Uterus (tissue), 4 donors: ENCODE data around the gene SPATA2. TPM values are rescaled to one million over a fixed set of nuclear protein-coding genes. Genes with fewer than 3 reads are reported as not detected.
A peak's percentile ranks its signal among the peaks of the same experiment; 100 is the strongest.

Source experiments
- DNase-seq, 2 donors: peaks; one replicate each; pipeline ENCODE4 v3.0.0-alpha.2; 2019 to 2020
- H3K27ac ChIP-seq, 2 donors: fragments of 200-600 bp; sonication (generic); 1 replicate in 1 of 2; 2 replicates in 1 of 2; pipeline ENCODE4 v1.5.1; 2016 to 2018
- H3K27me3 ChIP-seq, 2 donors: fragments of 200-600 bp; sonication (generic); one replicate each; pipeline ENCODE4 v1.5.1; 2018 to 2019; ENCODE audit warnings: control low read depth in 1 of 2
- H3K36me3 ChIP-seq, 2 donors: fragments of 200-600 bp; sonication (generic); one replicate each; pipeline ENCODE4 v1.5.1; 2019; ENCODE audit warnings: control low read depth in 1 of 2
- H3K4me1 ChIP-seq, 2 donors: fragments of 200-600 bp; sonication (generic); one replicate each; pipeline ENCODE4 v1.5.1; 2018 to 2019; ENCODE audit warnings: control low read depth in 1 of 2
- H3K4me3 ChIP-seq, 2 donors: fragments of 200-600 bp; sonication (generic); 1 replicate in 1 of 2; 2 replicates in 1 of 2; pipeline ENCODE4 v1.5.1; 2018 to 2019; ENCODE audit warnings: mild to moderate bottlenecking in 1 of 2
- H3K9me3 ChIP-seq, 2 donors: fragments of 200-600 bp; sonication (generic); one replicate each; pipeline ENCODE4 v1.5.1; 2019; ENCODE audit warnings: control low read depth in 1 of 2
- POLR2A ChIP-seq, 2 donors: fragments of 450-650 bp; IDR thresholded peaks; one replicate each; pipeline ENCODE4 v1.6.1; 2016; ENCODE audit warnings: antibody characterized with exemption in 2 of 2, mild to moderate bottlenecking in 1 of 2, moderate library complexity in 1 of 2
- intact Hi-C: fragments of 100-400 bp; cut with DNase I; formaldehyde crosslinking; loops from one replicate; pipeline ENCODE4 v1.15.1; 2023; ENCODE audit warnings: low total_unique reads
- total RNA-seq, 4 donors: library from RNA; depleted of rRNA in 3 of 4; stranded (reverse); fragments of >200 nt in 3 of 4; gene quantifications; one replicate each; pipeline versions ENCODE4 v1.1.0 to v1.2.4, GENCODE V29; 2014 to 2023
- TF ChIP-seq, protein P1 (sequence below), 4 experiments: fragments of 200-600 bp in 2 of 4; fragments of 450-650 bp in 2 of 4; sonication (generic) in 2 of 4; IDR thresholded peaks; one replicate each; pipeline ENCODE4 v1.5.1; 2016 to 2019; ENCODE audit warnings: antibody characterized with exemption in 4 of 4, mild to moderate bottlenecking in 2 of 4, moderate library complexity in 1 of 4
- donor health status: DM: yes; HTN: yes; CAD: no.

Gene SPATA2
- total RNA-seq, 4 donors from 2014 or later = 2.4 to 9.2 (median 3.5) TPM

GRCh38 chr20:49913399-49914047 is 1.8 kb downstream of the SPATA2 start:
- H3K4me3 ChIP-seq = no peak overlapping the region
- no peaks in the 10 kb centered on the region for H3K9me3 ChIP-seq

DNA sequence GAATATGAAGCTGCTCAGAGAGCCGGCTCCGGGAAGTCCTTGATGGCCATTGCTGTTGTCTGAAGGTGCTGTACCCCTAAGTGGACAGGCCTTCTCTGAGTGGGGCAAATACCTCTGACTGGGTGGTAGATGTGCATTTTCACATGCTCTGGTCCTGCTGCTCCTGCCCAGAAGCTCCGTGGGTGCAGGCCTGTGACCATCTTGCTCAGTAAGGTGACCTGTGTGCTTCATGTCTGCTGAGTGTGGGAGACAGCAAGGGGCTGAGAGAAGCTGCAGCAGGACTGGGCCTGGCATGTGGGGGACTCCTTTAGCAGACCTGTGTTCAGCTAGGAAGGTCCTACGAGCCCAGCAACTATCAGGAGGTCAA is 5.0 kb downstream of the SPATA2 start:
- H3K27me3 ChIP-seq = no peaks in the 10 kb centered on the region
- H3K4me1 ChIP-seq = peaks cover 3 to 7% of the 10 kb centered on the region in 2 donors
- no peak for DNase-seq
- intact Hi-C loops = no loop called here
- no peak overlapping the region for H3K4me3 ChIP-seq
- TF ChIP-seq, protein P1, sequence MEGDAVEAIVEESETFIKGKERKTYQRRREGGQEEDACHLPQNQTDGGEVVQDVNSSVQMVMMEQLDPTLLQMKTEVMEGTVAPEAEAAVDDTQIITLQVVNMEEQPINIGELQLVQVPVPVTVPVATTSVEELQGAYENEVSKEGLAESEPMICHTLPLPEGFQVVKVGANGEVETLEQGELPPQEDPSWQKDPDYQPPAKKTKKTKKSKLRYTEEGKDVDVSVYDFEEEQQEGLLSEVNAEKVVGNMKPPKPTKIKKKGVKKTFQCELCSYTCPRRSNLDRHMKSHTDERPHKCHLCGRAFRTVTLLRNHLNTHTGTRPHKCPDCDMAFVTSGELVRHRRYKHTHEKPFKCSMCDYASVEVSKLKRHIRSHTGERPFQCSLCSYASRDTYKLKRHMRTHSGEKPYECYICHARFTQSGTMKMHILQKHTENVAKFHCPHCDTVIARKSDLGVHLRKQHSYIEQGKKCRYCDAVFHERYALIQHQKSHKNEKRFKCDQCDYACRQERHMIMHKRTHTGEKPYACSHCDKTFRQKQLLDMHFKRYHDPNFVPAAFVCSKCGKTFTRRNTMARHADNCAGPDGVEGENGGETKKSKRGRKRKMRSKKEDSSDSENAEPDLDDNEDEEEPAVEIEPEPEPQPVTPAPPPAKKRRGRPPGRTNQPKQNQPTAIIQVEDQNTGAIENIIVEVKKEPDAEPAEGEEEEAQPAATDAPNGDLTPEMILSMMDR (IDR thresholded peaks at IDR 0.05) = no peak
- no peak for TF ChIP-seq POLR2A (IDR thresholded peaks at IDR 0.05)
- peak overlapping the region in 1 of 2 donors; percentile 43 for H3K27ac ChIP-seq
- no peaks in the 10 kb centered on the region for H3K36me3 ChIP-seq
- H3K9me3 ChIP-seq = no peaks in the 10 kb centered on the region

More at GRCh38 chr20:49913399-49914047, 1.8 kb downstream of the SPATA2 start:
- TF ChIP-seq POLR2A (IDR thresholded peaks at IDR 0.05) = no peak
- TF ChIP-seq, protein P1 (IDR thresholded peaks at IDR 0.05) = no peak
- intact Hi-C loops = no loop called here
- Histone ChIP-seq H3K27me3 (no peaks in the 10 kb centered on the region), H3K4me1 (peaks cover 3 to 10% of the 10 kb centered on the region in 2 donors), H3K36me3 (no peaks in the 10 kb centered on the region), H3K27ac (no peak overlapping the region)
- no peak for DNase-seq

DNA sequence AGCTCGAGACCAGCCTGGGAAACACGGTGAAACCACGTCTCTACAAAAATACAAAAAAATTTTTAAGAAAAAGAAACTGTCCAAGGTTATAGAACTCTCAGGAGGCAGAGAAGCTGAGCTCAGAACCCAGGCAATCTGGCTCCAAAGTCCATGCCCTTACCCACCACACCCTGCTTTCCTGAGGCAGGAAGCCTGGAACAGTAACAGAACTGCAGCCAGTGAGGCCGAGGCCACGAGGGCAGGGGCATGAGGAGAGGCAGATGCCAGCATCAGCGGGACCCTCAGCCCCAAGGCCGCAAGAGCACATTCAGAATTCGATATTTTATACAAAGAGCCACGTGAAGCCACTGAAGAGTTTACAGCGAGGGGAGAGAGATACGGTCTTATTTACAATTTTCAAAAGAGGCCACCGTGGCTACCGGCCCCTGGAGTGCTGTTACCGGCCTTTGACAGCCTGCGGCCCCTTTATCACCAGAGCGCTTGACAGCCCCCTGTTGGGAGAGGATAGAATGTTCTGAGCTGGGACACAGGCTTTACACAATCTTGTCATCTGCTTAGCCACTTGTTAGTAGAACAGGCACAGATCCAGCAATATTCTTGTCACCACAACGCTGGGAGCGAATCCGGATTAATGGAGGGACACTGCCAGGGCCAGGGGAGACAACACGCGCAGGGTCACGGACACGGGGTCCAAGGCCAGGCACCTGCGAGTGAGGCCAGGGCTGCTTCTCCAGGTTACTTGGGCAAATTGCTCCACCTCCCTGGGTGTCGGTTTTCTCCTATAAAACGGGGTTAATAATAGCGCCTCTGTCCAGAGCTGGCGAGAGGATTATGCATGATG is 5.6 kb downstream of the SPATA2 start:
- Histone ChIP-seq H3K27me3 (no peaks in the 10 kb centered on the region), H3K4me3 (no peak overlapping the region), H3K9me3 (no peaks in the 10 kb centered on the region), H3K27ac (peak overlapping the region; percentile 16 to 43), H3K4me1 (peaks cover 3 to 7% of the 10 kb centered on the region in 2 donors), H3K36me3 (no peaks in the 10 kb centered on the region)
- TF ChIP-seq POLR2A (IDR thresholded peaks at IDR 0.05) = no peak
- TF ChIP-seq, protein P1 (IDR thresholded peaks at IDR 0.05) = peak in 1 of 4 experiments; percentile 14
- intact Hi-C loops = no loop called here
- no peak for DNase-seq

DNA sequence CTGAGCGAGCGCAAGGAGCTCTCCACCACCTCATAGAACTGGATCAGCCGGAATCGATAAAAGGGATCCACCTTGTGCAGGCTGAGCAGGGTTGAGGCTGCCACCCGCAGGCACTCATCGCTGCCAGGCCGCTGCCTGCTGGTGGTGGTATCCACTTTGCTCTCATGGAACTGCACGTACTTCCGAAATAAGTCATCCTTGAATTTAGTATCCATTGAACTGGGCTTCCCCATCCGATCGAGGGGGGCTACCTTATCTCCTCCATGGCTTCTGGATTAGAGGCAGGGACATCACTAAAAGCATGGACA is 7.1 kb downstream of the SPATA2 start:
- TF ChIP-seq, protein P1 (IDR thresholded peaks at IDR 0.05) = no peak
- no peak for TF ChIP-seq POLR2A (IDR thresholded peaks at IDR 0.05)
- no peaks in the 10 kb centered on the region for H3K36me3 ChIP-seq
- no peaks in the 10 kb centered on the region for H3K27me3 ChIP-seq
- no peak overlapping the region for H3K4me3 ChIP-seq
- intact Hi-C loops = no loop called here
- no peak overlapping the region for H3K27ac ChIP-seq
- no peak for DNase-seq
- no peaks in the 10 kb centered on the region for H3K4me1 ChIP-seq
- no peaks in the 10 kb centered on the region for H3K9me3 ChIP-seq
